Heart left ventricle (tissue), 13 donors: ENCODE results near the gene TPH2.

Experiments
- POLR2A ChIP-seq, 2 donors: fragments of 450-650 bp; IDR thresholded peaks; one replicate each; pipeline ENCODE4 v1.6.1; 2017; ENCODE audit warnings: antibody characterized with exemption in 2 of 2, mild to moderate bottlenecking in 2 of 2, moderate library complexity in 2 of 2
- TF ChIP-seq, protein P1 (sequence below), 12 donors: fragments of 200-600 bp; sonication (generic) in 4 of 12; IDR thresholded peaks; one replicate each; pipeline versions ENCODE4 v1.5.0 to v1.8.0; 2018 to 2022; ENCODE audit warnings: antibody characterized with exemption in 12 of 12, mild to moderate bottlenecking in 5 of 12
- donor health status: ischemic (EF 13 %, LVEDD 7.1; RV severe dilation, severe dysfunction).
- donor health status: DM: no; HTN: yes; CAD: no.
- donor health status: DM: no; HTN: no; CAD: no.
- donor health status: ischemic (EF 25% LVEDD 6.9; RV normal size, moderate dysfunction).
- donor health status: ischemic (EF 25% LVEDD 5.7; RV mildly dilated, moderate dysfunction).
- donor health status: ischemic (EF 35%, LVEDD 5.7; RV mildly dilated, moderate dysfunction).
- donor health status: nonischemic (EF 11% LVEDD 7.7; RV severe dilation, severe dysfunction).
- donor health status: DM: yes; HTN: yes; CAD: no.
- donor health status: PGD.
- donor health status: ischemic (EF 29% LVEDD 5.4; RV normal size, mild dysfunction).
- donor health status: nonischemic (EF 23%, LVEDD 6.1; RV moderate dilation, normal function).

DNA sequence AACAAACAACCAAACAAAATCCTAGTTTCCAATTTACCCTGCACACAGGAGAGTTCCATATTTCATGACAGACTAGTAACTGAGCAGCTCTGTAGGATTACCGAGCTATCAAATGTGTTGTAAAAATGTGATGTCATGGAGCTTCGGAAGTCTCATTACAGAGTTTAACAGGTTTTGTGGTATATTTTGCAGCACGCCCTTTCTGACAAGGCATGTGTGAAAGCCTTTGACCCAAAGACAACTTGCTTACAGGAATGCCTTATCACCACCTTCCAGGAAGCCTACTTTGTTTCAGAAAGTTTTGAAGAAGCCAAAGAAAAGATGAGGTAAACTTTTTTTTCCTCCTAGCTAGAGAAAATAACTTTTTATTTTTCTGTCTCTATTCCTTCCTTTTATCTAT lies 92.4 kb downstream of the TPH2 start:
- TF ChIP-seq, protein P1, sequence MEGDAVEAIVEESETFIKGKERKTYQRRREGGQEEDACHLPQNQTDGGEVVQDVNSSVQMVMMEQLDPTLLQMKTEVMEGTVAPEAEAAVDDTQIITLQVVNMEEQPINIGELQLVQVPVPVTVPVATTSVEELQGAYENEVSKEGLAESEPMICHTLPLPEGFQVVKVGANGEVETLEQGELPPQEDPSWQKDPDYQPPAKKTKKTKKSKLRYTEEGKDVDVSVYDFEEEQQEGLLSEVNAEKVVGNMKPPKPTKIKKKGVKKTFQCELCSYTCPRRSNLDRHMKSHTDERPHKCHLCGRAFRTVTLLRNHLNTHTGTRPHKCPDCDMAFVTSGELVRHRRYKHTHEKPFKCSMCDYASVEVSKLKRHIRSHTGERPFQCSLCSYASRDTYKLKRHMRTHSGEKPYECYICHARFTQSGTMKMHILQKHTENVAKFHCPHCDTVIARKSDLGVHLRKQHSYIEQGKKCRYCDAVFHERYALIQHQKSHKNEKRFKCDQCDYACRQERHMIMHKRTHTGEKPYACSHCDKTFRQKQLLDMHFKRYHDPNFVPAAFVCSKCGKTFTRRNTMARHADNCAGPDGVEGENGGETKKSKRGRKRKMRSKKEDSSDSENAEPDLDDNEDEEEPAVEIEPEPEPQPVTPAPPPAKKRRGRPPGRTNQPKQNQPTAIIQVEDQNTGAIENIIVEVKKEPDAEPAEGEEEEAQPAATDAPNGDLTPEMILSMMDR (IDR thresholded peaks at IDR 0.05), result no peak
- TF ChIP-seq POLR2A (IDR thresholded peaks at IDR 0.05), result no peak
